Cardiac fibroblast (primary cell): ENCODE results near the gene CHAF1B.

Source experiments
- DNase-seq, 2 donors: peaks; one replicate each; pipeline versions ENCODE4 v3.0.0 to v3.0.0-alpha.2; 2010; ENCODE audit warnings: low read depth in 2 of 2
- H3K4me3 ChIP-seq, 2 donors: replicated peaks in 1 of 2; 1 replicate in 1 of 2; 2 replicates in 1 of 2; pipeline ENCODE4 v1.5.1; 2011; ENCODE audit warnings: low read depth in 2 of 2, low read length in 2 of 2, mild to moderate bottlenecking in 2 of 2, moderate library complexity in 1 of 2
- TF ChIP-seq, protein P1 (sequence below): IDR thresholded peaks from one replicate; pipeline ENCODE4 v1.5.1; 2011; ENCODE audit warnings: low read depth, mild to moderate bottlenecking, low read length, inconsistent platforms

The CHAF1B gene

DNA sequence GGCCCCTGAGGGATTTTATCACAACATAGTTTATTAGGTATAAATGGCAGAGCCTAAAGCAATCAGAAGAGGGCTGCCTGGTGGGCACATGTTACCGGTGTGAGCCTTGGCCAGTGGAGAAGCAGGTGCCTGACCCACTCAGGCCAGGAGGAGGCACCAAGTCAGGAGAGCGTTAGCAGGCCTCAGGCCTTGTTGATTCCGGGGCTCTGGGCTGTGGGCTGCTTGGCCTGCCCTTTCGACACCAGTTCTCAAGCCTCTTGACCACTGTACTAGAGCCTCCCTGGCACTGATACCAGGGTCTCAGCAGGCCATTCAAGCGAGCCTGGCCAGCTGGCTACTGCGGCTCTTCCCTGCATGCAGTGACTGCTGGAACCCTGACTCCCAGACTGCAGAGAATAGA is 73.9 kb downstream of the CHAF1B start:
- DNase-seq, result no peak

DNA sequence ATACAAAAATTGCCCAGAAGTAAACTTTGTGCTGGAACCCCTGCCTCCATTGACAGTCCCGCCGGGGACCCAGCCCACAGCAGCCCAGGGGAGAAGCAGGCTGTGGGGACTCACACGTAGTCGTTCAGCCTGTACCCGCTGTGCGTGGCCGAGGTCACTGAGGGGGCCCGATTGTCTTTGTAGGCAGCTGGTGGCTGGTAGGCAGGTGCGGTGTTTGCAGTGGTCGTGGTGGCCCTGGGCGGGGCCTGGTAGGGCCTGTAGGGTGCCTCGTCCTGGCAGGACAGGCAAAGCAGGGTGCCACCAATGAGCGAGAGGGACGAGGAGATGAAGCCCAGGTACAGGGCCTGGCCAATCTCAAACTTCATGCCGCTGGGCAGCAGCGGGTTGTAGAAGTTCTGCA is 75.7 kb downstream of the CHAF1B start:
- no peak overlapping the region for H3K4me3 ChIP-seq
- TF ChIP-seq, protein P1, sequence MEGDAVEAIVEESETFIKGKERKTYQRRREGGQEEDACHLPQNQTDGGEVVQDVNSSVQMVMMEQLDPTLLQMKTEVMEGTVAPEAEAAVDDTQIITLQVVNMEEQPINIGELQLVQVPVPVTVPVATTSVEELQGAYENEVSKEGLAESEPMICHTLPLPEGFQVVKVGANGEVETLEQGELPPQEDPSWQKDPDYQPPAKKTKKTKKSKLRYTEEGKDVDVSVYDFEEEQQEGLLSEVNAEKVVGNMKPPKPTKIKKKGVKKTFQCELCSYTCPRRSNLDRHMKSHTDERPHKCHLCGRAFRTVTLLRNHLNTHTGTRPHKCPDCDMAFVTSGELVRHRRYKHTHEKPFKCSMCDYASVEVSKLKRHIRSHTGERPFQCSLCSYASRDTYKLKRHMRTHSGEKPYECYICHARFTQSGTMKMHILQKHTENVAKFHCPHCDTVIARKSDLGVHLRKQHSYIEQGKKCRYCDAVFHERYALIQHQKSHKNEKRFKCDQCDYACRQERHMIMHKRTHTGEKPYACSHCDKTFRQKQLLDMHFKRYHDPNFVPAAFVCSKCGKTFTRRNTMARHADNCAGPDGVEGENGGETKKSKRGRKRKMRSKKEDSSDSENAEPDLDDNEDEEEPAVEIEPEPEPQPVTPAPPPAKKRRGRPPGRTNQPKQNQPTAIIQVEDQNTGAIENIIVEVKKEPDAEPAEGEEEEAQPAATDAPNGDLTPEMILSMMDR, result no peak
- no peak for DNase-seq

More for the DNA sequence above, 73.9 kb downstream of the CHAF1B start:
- TF ChIP-seq, protein P1, result no peak
- H3K4me3 ChIP-seq, result no peak overlapping the region

DNA sequence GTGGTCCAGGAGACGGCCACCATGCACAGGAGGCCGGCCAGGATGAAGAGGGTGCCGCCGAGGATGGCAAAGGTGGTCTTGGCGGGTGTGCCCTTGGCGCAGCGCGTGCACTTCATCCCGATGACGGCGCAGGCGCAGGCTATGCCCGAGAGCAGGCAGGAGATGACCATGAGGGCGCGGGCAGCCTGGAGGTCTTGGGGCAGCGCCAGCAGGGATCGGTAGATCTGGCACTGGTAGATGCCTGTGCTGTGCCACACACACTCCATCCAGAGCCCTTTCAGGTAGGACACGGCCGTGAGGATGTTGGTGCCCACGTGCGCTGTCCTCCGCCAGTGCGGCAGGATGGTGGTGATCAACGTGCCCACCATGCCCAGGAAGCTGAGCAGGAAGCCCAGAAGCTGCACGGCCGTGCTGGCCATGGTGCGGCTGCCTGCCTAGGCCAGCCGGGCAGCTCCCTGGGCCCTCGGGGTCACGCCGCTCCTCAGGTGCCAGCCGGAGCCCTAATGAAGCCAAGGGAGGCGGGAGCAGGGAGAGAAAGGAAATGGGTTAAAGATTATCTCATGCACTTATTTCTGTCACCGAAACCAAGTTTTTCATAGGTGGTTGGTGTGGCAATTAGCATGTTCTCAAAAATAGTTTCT is 76.2 kb downstream of the CHAF1B start:
- no peak for DNase-seq
- TF ChIP-seq, protein P1, result no peak
- no peak overlapping the region for H3K4me3 ChIP-seq

DNA sequence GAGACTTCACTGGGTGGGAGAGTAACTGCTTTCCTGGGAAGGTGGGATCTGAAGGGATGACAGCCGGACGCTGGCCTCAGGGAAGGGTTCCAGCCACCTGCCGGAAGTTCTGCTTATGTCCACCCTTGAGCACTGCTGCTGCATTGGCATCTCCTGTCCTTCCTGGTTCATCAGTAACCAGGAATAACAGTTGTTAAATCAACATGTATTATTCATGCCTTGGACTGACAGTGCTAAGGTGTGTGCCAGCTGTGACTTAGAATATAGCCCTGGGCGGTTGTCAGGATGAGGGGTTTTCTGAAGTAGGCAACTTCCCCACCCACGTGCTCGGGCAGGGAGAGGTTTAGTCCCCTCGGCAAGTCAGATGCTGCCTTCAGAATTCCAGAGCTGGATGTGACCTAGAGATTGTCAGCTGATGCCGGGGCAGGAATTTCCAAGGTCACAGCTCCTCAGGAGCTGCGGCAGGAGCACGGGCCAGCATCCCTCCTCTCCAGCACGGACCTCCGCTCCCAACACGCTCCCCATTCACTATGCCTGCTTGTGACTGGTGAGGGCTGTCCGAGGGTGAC is 76.8 kb downstream of the CHAF1B start:
- TF ChIP-seq, protein P1, result no peak
- DNase-seq, result no peak

DNA sequence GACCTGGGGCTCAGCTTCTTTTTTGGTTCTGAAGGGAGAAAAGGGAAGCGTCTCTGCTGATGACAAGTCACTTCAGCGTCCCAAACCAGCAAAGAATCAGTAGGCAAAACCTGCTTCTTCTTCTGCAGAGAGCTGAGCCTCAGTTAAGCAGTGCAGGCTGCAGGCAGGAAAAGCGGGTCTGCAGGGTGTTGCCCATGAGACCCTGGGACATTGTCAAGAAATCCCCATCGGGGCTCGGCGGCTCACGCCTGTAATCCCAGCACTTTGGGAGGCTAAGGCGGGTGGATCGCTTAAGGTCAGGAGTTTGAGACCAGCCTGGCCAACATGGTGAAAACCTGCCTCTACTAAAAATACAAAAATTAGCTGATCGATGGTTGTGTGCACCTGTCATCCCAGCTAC is 78.0 kb downstream of the CHAF1B start:
- H3K4me3 ChIP-seq, result no peak overlapping the region
- TF ChIP-seq, protein P1, result no peak
- no peak for DNase-seq

More for the DNA sequence above, 76.8 kb downstream of the CHAF1B start:
- H3K4me3 ChIP-seq, result no peak overlapping the region

DNA sequence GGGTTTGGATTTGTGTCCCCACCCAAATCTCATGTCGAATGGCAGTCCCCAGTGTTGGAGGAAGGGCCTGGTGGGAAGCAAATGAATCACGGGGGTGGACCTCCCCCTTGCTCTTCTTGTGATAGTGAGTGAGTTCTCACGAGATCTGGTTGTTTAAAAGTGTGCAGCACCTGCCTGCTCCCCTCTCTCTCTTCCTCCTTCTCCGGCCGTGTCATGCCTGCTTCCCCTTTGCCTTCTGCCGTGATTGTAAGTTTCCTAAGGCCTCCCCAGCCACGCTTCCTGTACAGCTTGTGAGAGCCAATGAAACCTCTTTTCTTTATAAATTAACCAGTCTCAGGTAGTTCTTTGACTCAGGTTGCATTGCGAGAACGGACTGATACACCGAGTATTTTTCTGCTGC is 78.8 kb downstream of the CHAF1B start:
- TF ChIP-seq, protein P1, result no peak
- no peak for DNase-seq
- no peak overlapping the region for H3K4me3 ChIP-seq

DNA sequence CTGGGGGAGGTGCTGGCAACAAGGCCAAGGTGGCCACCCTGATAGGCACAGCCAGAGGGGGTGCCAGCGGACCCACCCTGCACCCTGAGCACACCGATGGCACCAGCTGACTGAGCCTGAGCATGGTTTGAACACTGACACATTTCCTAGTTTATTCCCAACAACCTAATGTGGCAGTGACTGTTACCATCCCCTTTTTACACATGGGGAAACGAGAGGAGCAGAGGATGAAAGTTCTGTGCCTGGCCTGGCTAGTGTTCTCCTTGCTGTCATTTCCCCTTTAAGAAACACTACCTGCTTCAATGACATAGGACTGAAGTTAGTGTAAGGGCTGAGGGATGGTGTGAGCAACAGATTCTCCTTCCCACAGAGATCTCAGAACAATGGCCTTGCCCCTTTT is 79.4 kb downstream of the CHAF1B start:
- peak overlapping the region in 1 of 2 donors; percentile 39 for H3K4me3 ChIP-seq
- DNase-seq, result no peak
- TF ChIP-seq, protein P1, result no peak
